OCI-LY7 (cell line): ENCODE measurements around the gene FAM184B. TPM values are rescaled to one million over a fixed set of nuclear protein-coding genes. Genes with fewer than 3 reads are reported as not detected.

Experiments
- BruUV-seq: library from RNA; stranded (reverse); fragments of 400-500 nt; replicated peaks from 2 replicates; lab custom pipeline; 2021; lab: Mats Ljungman, UMichigan
- CTCF ChIA-PET: fragments of 300-600 bp; sonication (Branson Sonifier 250); formaldehyde crosslinking; loops from one replicate; lab custom pipeline; 2022; ENCODE audit warnings: antibody characterized with exemption; ENCODE audit not compliant: unreplicated experiment; lab: Charles Lee
- POLR2A ChIA-PET: fragments of 300-600 bp; sonication (Branson Sonifier 250); formaldehyde crosslinking; loops from one replicate; lab custom pipeline; 2022; ENCODE audit warnings: antibody characterized with exemption; lab: Charles Lee
- DNase-seq: peaks from one replicate; pipeline ENCODE4 v3.0.0-alpha.2; 2015; ENCODE audit warnings: low spot score
- H2AFZ ChIP-seq: fragments of 200-600 bp; sonication (generic), shearing (Covaris generic); 2 replicates; pipeline ENCODE4 v1.6.1; 2014; ENCODE audit warnings: mild to moderate bottlenecking, antibody characterized with exemption, low read length, moderate library complexity
- H3K27ac ChIP-seq: fragments of 200-600 bp; sonication (generic); 2 replicates; pipeline ENCODE4 v1.5.1; 2014; ENCODE audit warnings: mixed run types, low read depth, mild to moderate bottlenecking, moderate library complexity, low read length, inconsistent platforms; ENCODE audit not compliant: poor library complexity, severe bottlenecking
- H3K36me3 ChIP-seq: fragments of 200-600 bp; sonication (generic); 2 replicates; pipeline ENCODE4 v1.6.1; 2014; ENCODE audit warnings: mild to moderate bottlenecking, antibody characterized with exemption, low read length, moderate library complexity, mixed read lengths; ENCODE audit not compliant: insufficient read depth
- H3K4me1 ChIP-seq: fragments of 200-600 bp; sonication (generic); 2 replicates; pipeline ENCODE4 v1.5.1; 2014; ENCODE audit warnings: mild to moderate bottlenecking, low read length; ENCODE audit not compliant: insufficient read depth, poor library complexity, severe bottlenecking
- H3K4me2 ChIP-seq: fragments of 200-600 bp; sonication (generic); 2 replicates; pipeline ENCODE4 v1.6.1; 2014; ENCODE audit warnings: mild to moderate bottlenecking, low read length
- H3K4me3 ChIP-seq: fragments of 200-600 bp; sonication (generic); 2 replicates; pipeline ENCODE4 v1.5.1; 2014; ENCODE audit warnings: mild to moderate bottlenecking, low read depth, low read length; ENCODE audit not compliant: poor library complexity, severe bottlenecking
- H3K79me2 ChIP-seq: fragments of 200-600 bp; sonication (generic); 2 replicates; pipeline ENCODE4 v1.6.1; 2016; ENCODE audit warnings: low read depth, mild to moderate bottlenecking, low read length, moderate library complexity, mixed read lengths; ENCODE audit not compliant: insufficient read depth
- H3K9me2 ChIP-seq: fragments of 200-600 bp; sonication (generic); 2 replicates; pipeline ENCODE4 v1.6.1; 2016; ENCODE audit warnings: mild to moderate bottlenecking, low read length, mixed read lengths; ENCODE audit not compliant: insufficient read depth
- H3K9me3 ChIP-seq: fragments of 200-600 bp; sonication (generic); 2 replicates; pipeline ENCODE4 v1.6.1; 2014; ENCODE audit warnings: mild to moderate bottlenecking, mixed run types, low read length, mixed read lengths
- H4K20me1 ChIP-seq: fragments of 200-600 bp; sonication (generic); 2 replicates; pipeline ENCODE4 v1.6.1; 2014; ENCODE audit warnings: mild to moderate bottlenecking, antibody characterized with exemption, low read length, moderate library complexity, mixed read lengths; ENCODE audit not compliant: insufficient read depth
- CTCF ChIP-seq: fragments of 200-600 bp; sonication (generic); conservative IDR thresholded peaks from 2 replicates; pipeline ENCODE4 v1.5.1; 2014; ENCODE audit warnings: mild to moderate bottlenecking, antibody characterized with exemption, low read length, moderate library complexity, mixed read lengths
- EZH2phosphoT487 ChIP-seq: fragments of 200-600 bp; sonication (generic); IDR thresholded peaks from 2 replicates; pipeline ENCODE4 v1.6.1; 2018; ENCODE audit warnings: low read depth, borderline replicate concordance, mild to moderate bottlenecking, mixed run types, antibody characterized with exemption, low read length, moderate library complexity, mixed read lengths
- intact Hi-C: fragments of 100-400 bp; cut with micrococcal nuclease; formaldehyde crosslinking; loops from one replicate; pipeline ENCODE4 v1.10.0; 2022; ENCODE audit not compliant: unreplicated experiment
- total RNA-seq, 2 experiments: library from RNA; depleted of rRNA in 1 of 2; stranded (reverse); fragments of >200 nt in 1 of 2; shearing (Covaris generic) in 1 of 2; gene quantifications; 2 replicates each; pipeline ENCODE4 v1.2.3, GENCODE V29; 2014 to 2022

FAM184B gene
- total RNA-seq, 2 experiments from 2014 or later: not detected

GRCh38 chr4:17812801-17813200, 31.4 kb upstream of the FAM184B start:
- intact Hi-C loops: no loop called here
- DNase-seq: no peak
- BruUV-seq: no TSS peak
- no peak overlapping the region for H3K27ac ChIP-seq
- H2AFZ ChIP-seq: no peak overlapping the region
- H3K9me2 ChIP-seq: no peaks in the 10 kb centered on the region
- H3K4me1 ChIP-seq: peaks cover 30% of the 10 kb centered on the region
- H3K9me3 ChIP-seq: no peaks in the 10 kb centered on the region; the same call in 1 of the 2 replicates
- POLR2A ChIA-PET: interaction anchor here (0.7 to 1.3 kb wide), 3 partner anchors 8 to 24 kb away, joined by 4 to 6 read pairs (median 4); no protein-coding TSS in a partner anchor
- CTCF ChIA-PET: no interaction called here
- peak overlapping the region; percentile 88 for H3K4me2 ChIP-seq
- TF ChIP-seq EZH2phosphoT487: no peak
- TF ChIP-seq CTCF: no peak
- peak overlapping the region; percentile 85 for H3K4me3 ChIP-seq
- peaks cover 87% of the 10 kb centered on the region for H3K36me3 ChIP-seq
- H4K20me1 ChIP-seq: peaks cover 32% of the 10 kb centered on the region
- peaks cover 94% of the 10 kb centered on the region for H3K79me2 ChIP-seq

- Histone ChIP-seq H3K9me3 (no peaks in the 10 kb centered on the region; the same call in 1 of the 2 replicates), H3K79me2 (peaks cover 94% of the 10 kb centered on the region), H3K4me1 (peaks cover 37% of the 10 kb centered on the region), H3K9me2 (no peaks in the 10 kb centered on the region), H3K27ac (peak overlapping the region; percentile 91), H3K4me3 (peak overlapping the region; percentile 85), H3K4me2 (peak overlapping the region; percentile 88), H4K20me1 (peaks cover 39% of the 10 kb centered on the region), H3K36me3 (peaks cover 87% of the 10 kb centered on the region), H2AFZ (no peak overlapping the region)
- no TSS peak for BruUV-seq
- ChIA-PET POLR2A (interaction anchor here (0.6 to 1.3 kb wide), 4 partner anchors 9 to 24 kb away, joined by 3 to 6 read pairs (median 4); no protein-coding TSS in a partner anchor), CTCF (no interaction called here)
- intact Hi-C loops: no loop called here
- TF ChIP-seq EZH2phosphoT487 (no peak), CTCF (no peak)
- peak; percentile 23 for DNase-seq
Observed at GRCh38 chr4:17812125-17812524, 30.7 kb upstream of the FAM184B start.

GRCh38 chr4:17811078-17811603, 29.7 kb upstream of the FAM184B start:
- H3K9me3 ChIP-seq: no peaks in the 10 kb centered on the region; the same call in 1 of the 2 replicates
- peaks cover 46% of the 10 kb centered on the region for H3K4me1 ChIP-seq
- ChIA-PET POLR2A (interaction anchor here (0.6 kb wide), 1 partner anchor 10 kb away, joined by 3 read pairs; no protein-coding TSS in a partner anchor), CTCF (no interaction called here)
- peaks cover 45% of the 10 kb centered on the region for H4K20me1 ChIP-seq
- intact Hi-C loops: loop anchor here (2.0 kb wide), 3 partner anchors 144 to 216 kb away; partner anchors contain the start of gene LCORL
- no TSS peak for BruUV-seq
- H3K79me2 ChIP-seq: peaks cover 94% of the 10 kb centered on the region
- peak overlapping the region; percentile 85 for H3K4me3 ChIP-seq
- peaks cover 87% of the 10 kb centered on the region for H3K36me3 ChIP-seq
- H2AFZ ChIP-seq: peak overlapping the region; percentile 30
- H3K27ac ChIP-seq: peak overlapping the region; percentile 91
- no peak for DNase-seq
- no peak for TF ChIP-seq CTCF
- no peak for TF ChIP-seq EZH2phosphoT487
- H3K4me2 ChIP-seq: peak overlapping the region; percentile 88
- H3K9me2 ChIP-seq: no peaks in the 10 kb centered on the region
